Endothelial cell of umbilical vein (primary cell): Measurements from ENCODE around the gene DNAJC4. TPM values are rescaled to one million over a fixed set of nuclear protein-coding genes. Genes with fewer than 3 reads are reported as not detected.

Experiments used
- BruUV-seq: library from RNA; stranded (reverse); fragments of 400-500 nt; replicated peaks from 2 replicates; lab custom pipeline; 2021; lab: Mats Ljungman, UMichigan
- CTCF ChIA-PET: fragments of 300-600, 350-600 bp; sonication (Branson Sonifier 250); formaldehyde crosslinking; loops from one replicate; lab custom pipeline; 2021; ENCODE audit warnings: antibody characterized with exemption, inconsistent platforms; lab: Charles Lee
- POLR2A ChIA-PET: fragments of 300-600, 350-600 bp; sonication (Branson Sonifier 250); formaldehyde crosslinking; loops from one replicate; lab custom pipeline; 2021; ENCODE audit warnings: antibody characterized with exemption, inconsistent platforms; lab: Charles Lee
- DNase-seq: peaks from one replicate; pipeline ENCODE4 v3.0.0-alpha.2; 2011; ENCODE audit warnings: low read depth, low spot score
- FAIRE-seq: peaks from 2 replicates; lab custom pipeline; 2011; peaks lifted over from hg19 to GRCh38; lab: Jason Lieb, UNC
- H2AFZ ChIP-seq: 2 replicates; pipeline ENCODE4 v1.6.0; 2012; ENCODE audit warnings: low read depth, low read length, control low read depth, inconsistent platforms
- H3K27ac ChIP-seq: 2 replicates; pipeline ENCODE4 v1.5.1; 2011; ENCODE audit warnings: low read depth, mild to moderate bottlenecking, control low read depth, low read length, moderate library complexity; ENCODE audit not compliant: insufficient read depth
- H3K27me3 ChIP-seq, 2 experiments: 2 replicates each; pipeline versions ENCODE4 v1.6.0 to v1.6.1; 2011; ENCODE audit warnings: low read length in 2 of 2, mixed read lengths in 1 of 2; ENCODE audit not compliant: control insufficient read depth in 2 of 2, insufficient read depth in 2 of 2
- H3K36me3 ChIP-seq, 2 experiments: 2 replicates in 1 of 2; 3 replicates in 1 of 2; pipeline ENCODE4 v1.5.1; 2011; ENCODE audit warnings: low read length in 2 of 2, mild to moderate bottlenecking in 1 of 2, moderate library complexity in 1 of 2; ENCODE audit not compliant: control insufficient read depth in 2 of 2, insufficient read depth in 2 of 2; ENCODE audit errors: extremely low read depth in 1 of 2
- H3K4me1 ChIP-seq: 3 replicates; pipeline ENCODE4 v1.5.1; 2011; ENCODE audit warnings: mild to moderate bottlenecking, low read length; ENCODE audit not compliant: control insufficient read depth, insufficient read depth; ENCODE audit errors: extremely low read depth
- H3K4me2 ChIP-seq: 2 replicates; pipeline ENCODE4 v1.6.1; 2011; ENCODE audit warnings: low read length, control low read depth, mixed read lengths; ENCODE audit not compliant: insufficient read depth
- H3K4me3 ChIP-seq, 3 experiments: fragments of 200-600 bp in 1 of 3; sonication (generic), shearing (Covaris generic) in 1 of 3; replicated peaks in 1 of 3; 2 replicates each; pipeline ENCODE4 v1.5.1; 2011 to 2016; ENCODE audit warnings: control low read depth in 3 of 3, low read length in 3 of 3, mild to moderate bottlenecking in 2 of 3, inconsistent platforms in 1 of 3, low read depth in 1 of 3, moderate library complexity in 1 of 3; ENCODE audit not compliant: insufficient read depth in 1 of 3
- H3K79me2 ChIP-seq: 2 replicates; pipeline ENCODE4 v1.6.0; 2012; ENCODE audit warnings: low read length, inconsistent platforms; ENCODE audit not compliant: control insufficient read depth, insufficient read depth
- H3K9ac ChIP-seq: replicated peaks from 2 replicates; pipeline ENCODE3; 2011; ENCODE audit warnings: low read length, control low read depth; ENCODE audit not compliant: insufficient read depth; ENCODE audit errors: extremely low read depth
- H3K9me1 ChIP-seq: replicated peaks from 3 replicates; pipeline ENCODE4 v1.6.0; 2011; ENCODE audit warnings: mild to moderate bottlenecking, low read length; ENCODE audit not compliant: control insufficient read depth, insufficient read depth; ENCODE audit errors: extremely low read depth
- H3K9me3 ChIP-seq: replicated peaks from 2 replicates; pipeline ENCODE4 v1.5.1; 2012; ENCODE audit warnings: low read length, inconsistent platforms; ENCODE audit not compliant: control insufficient read depth, insufficient read depth
- H4K20me1 ChIP-seq: replicated peaks from 2 replicates; pipeline ENCODE3; 2011; ENCODE audit warnings: mild to moderate bottlenecking, low read length; ENCODE audit not compliant: control insufficient read depth, insufficient read depth; ENCODE audit errors: extremely low read depth
- EZH2 ChIP-seq: IDR thresholded peaks from 2 replicates; pipeline ENCODE4 v1.6.1; 2012; ENCODE audit warnings: borderline replicate concordance, low read depth, mild to moderate bottlenecking, moderate library complexity, low read length, inconsistent platforms; ENCODE audit not compliant: severe bottlenecking
- FOS ChIP-seq: IDR thresholded peaks from 2 replicates; pipeline ENCODE4 v1.6.1; 2011; ENCODE audit warnings: mild to moderate bottlenecking, low read length, moderate library complexity, borderline replicate concordance; ENCODE audit not compliant: insufficient read depth
- GATA2 ChIP-seq: IDR thresholded peaks from 2 replicates; pipeline ENCODE4 v1.7.0; 2011; ENCODE audit warnings: low read depth, mild to moderate bottlenecking, moderate library complexity, mixed read lengths, low read length; ENCODE audit not compliant: insufficient read length, insufficient read depth
- JUN ChIP-seq: IDR thresholded peaks from 2 replicates; pipeline ENCODE4 v1.6.1; 2011; ENCODE audit warnings: borderline replicate concordance, low read depth; ENCODE audit not compliant: insufficient read length, insufficient read depth
- MYC ChIP-seq: IDR thresholded peaks from one replicate; pipeline ENCODE4 v1.6.1; 2011; ENCODE audit warnings: mild to moderate bottlenecking, low read depth, low read length
- POLR2A ChIP-seq: IDR thresholded peaks from 2 replicates; pipeline ENCODE4 v1.6.1; 2012; ENCODE audit warnings: low read depth, mild to moderate bottlenecking, control low read depth, low read length
- POLR2AphosphoS5 ChIP-seq: IDR thresholded peaks from 2 replicates; pipeline ENCODE4 v1.6.1; 2012; ENCODE audit warnings: low read depth, mild to moderate bottlenecking, control low read depth, low read length, moderate library complexity; ENCODE audit not compliant: insufficient read depth
- dilution Hi-C: fragments of 300-500 bp; cut with MboI; formaldehyde crosslinking; loops from one replicate; pipeline ENCODE4 v1.15.0; 2019; ENCODE audit warnings: low sequenced_read_pairs; ENCODE audit not compliant: extremely low pct_ligation_motif_present
- intact Hi-C: fragments of 100-400 bp; cut with micrococcal nuclease; formaldehyde crosslinking; loops from one replicate; pipeline ENCODE4 v1.10.0; 2022
- polyA plus RNA-seq, 4 experiments: library from polyadenylated mRNA; depleted of rRNA in 3 of 4; stranded (reverse) in 3 of 4; unstranded in 1 of 4; fragments of >200 nt; gene quantifications; 2 replicates each; pipeline versions ENCODE4 v1.2.1 to v1.2.3, GENCODE V29; 2011 to 2012; ENCODE audit warnings: missing spikeins in 1 of 4
- total RNA-seq: library from RNA; stranded (reverse); gene quantifications from 2 replicates; pipeline ENCODE4 v1.2.3, GENCODE V29; 2021
- TF ChIP-seq, protein P1 (sequence below): IDR thresholded peaks from 2 replicates; pipeline ENCODE4 v1.6.1; 2011; ENCODE audit not compliant: insufficient read depth, insufficient read length
- TF ChIP-seq, protein P2 (sequence below), 2 donors: IDR thresholded peaks; 1 replicate in 1 of 2; 2 replicates in 1 of 2; pipeline ENCODE4 v1.5.1; 2011; ENCODE audit warnings: low read length in 2 of 2, mild to moderate bottlenecking in 2 of 2, moderate library complexity in 2 of 2, control low read depth in 1 of 2, inconsistent platforms in 1 of 2, low read depth in 1 of 2; ENCODE audit not compliant: insufficient read depth in 1 of 2; ENCODE audit errors: extremely low read depth in 1 of 2

DNAJC4 gene
- total and polyA plus RNA-seq, 2 donors (not counting 3 experiments of a cell fraction or from before 2014, with no cell fraction given) = 23.5 to 41.2 TPM

DNA sequence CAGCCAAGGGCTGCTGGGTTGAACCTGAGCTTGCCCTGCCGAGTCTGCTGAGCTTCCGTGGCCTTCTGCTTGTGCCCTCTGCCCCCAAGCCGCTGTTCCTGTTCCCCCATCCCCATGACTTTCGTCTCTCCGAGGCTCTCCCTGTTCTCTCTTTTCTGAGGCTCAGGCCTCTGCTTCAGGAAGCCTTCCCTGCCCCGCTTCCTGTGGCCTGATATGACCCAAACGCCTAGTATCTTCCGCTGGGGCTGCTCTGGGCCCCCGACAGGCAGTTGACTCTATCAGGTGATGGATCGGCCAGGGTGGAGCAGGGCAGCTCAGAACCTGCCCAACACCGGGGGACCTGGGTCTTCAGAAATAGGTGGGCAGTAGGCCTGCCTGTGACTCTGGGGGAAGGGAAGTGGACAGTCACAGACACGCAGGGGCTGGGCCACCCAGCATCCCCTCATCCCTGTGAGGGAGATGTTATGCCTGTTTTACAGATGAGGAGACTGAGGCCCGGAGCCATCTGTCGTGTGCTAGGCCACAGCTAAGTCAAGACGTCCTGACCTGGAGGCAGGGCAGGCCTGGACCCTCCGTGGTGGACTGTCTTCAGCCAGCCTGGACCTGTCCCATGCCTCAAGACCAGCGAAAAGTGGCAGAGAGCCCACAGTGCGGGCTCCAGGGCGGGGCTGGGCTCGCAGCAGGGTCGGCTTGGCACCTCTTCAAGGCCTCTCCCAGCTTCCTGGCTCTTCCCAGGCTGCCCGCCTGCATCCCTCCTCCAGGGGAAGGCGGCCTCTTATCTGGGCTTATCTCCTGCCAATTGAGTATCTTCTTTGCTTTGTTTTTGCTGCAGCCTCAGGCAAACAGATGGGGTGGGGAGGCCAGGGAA, 37.9 kb downstream of the DNAJC4 start:
- intact Hi-C loops (loop anchor here (2.0 kb wide), 1 partner anchor 511 kb away; the partner anchor contains the start of gene SF1), dilution Hi-C loops (no loop called here)
- no peak for FAIRE-seq
- no peaks in the 10 kb centered on the region for H3K9me3 ChIP-seq
- no peaks in the 10 kb centered on the region for H3K9me1 ChIP-seq
- no peaks in the 10 kb centered on the region for H4K20me1 ChIP-seq
- BruUV-seq = no TSS peak
- ChIA-PET POLR2A (interaction anchor here (0.7 to 2.6 kb wide), 5 partner anchors 14 to 63 kb away, joined by 3 to 10 read pairs (median 3); partner anchors contain the start of genes FERMT3, FKBP2 and PPP1R14B), CTCF (interaction anchor here (0.7 to 5.6 kb wide), 16 partner anchors 10 to 87 kb away, joined by 3 to 60 read pairs (median 4); partner anchors contain the start of genes BAD, CATSPERZ, FERMT3 and PLCB3)
- H3K4me2 ChIP-seq = peak overlapping the region; percentile 43
- H3K36me3 ChIP-seq = peaks cover 2 to 13% of the 10 kb centered on the region in 2 experiments
- peaks cover 45% of the 10 kb centered on the region for H3K4me1 ChIP-seq
- peak; percentile 74 for DNase-seq
- no peak overlapping the region for H2AFZ ChIP-seq
- no peak overlapping the region for H3K4me3 ChIP-seq
- no peaks in the 10 kb centered on the region for H3K79me2 ChIP-seq
- TF ChIP-seq, protein P1, sequence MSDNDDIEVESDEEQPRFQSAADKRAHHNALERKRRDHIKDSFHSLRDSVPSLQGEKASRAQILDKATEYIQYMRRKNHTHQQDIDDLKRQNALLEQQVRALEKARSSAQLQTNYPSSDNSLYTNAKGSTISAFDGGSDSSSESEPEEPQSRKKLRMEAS = no peak
- no peak for TF ChIP-seq JUN
- TF ChIP-seq, protein P2, sequence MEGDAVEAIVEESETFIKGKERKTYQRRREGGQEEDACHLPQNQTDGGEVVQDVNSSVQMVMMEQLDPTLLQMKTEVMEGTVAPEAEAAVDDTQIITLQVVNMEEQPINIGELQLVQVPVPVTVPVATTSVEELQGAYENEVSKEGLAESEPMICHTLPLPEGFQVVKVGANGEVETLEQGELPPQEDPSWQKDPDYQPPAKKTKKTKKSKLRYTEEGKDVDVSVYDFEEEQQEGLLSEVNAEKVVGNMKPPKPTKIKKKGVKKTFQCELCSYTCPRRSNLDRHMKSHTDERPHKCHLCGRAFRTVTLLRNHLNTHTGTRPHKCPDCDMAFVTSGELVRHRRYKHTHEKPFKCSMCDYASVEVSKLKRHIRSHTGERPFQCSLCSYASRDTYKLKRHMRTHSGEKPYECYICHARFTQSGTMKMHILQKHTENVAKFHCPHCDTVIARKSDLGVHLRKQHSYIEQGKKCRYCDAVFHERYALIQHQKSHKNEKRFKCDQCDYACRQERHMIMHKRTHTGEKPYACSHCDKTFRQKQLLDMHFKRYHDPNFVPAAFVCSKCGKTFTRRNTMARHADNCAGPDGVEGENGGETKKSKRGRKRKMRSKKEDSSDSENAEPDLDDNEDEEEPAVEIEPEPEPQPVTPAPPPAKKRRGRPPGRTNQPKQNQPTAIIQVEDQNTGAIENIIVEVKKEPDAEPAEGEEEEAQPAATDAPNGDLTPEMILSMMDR (IDR thresholded peaks at IDR 0.05; ENCODE audit: extremely low read depth in 1 of 2, insufficient read depth in 1 of 2, low read depth in 1 of 2, low read length in 2 of 2) = no peak
- peak; percentile 41 for TF ChIP-seq POLR2A
- TF ChIP-seq GATA2 = peak; percentile 89
- no peak for TF ChIP-seq FOS
- TF ChIP-seq MYC = no peak
- TF ChIP-seq EZH2 = no peak
- TF ChIP-seq POLR2AphosphoS5 = no peak
- peak overlapping the region; percentile 76 for H3K9ac ChIP-seq
- peak overlapping the region; percentile 76 for H3K27ac ChIP-seq
- no peaks in the 10 kb centered on the region for H3K27me3 ChIP-seq
